Right renal pelvis (tissue), 4 donors: ENCODE results near the gene MYH13. TPM values are rescaled to one million over a fixed set of nuclear protein-coding genes. Genes with fewer than 3 reads are reported as not detected.

Experiments
- DNase-seq, 4 donors: peaks; one replicate each; pipeline ENCODE4 v3.0.0-alpha.2; 2013; ENCODE audit warnings: low read depth in 4 of 4, low spot score in 3 of 4, missing footprints in 1 of 4
- polyA plus RNA-seq, 4 donors: library from polyadenylated mRNA; unstranded; fragments of 120-200 nt; gene quantifications; one replicate each; pipeline ENCODE4 v1.2.1, GENCODE V29; 2013; ENCODE audit not compliant: insufficient read length in 4 of 4

Gene MYH13
- under 1 TPM; 0.17 to 0.25 (median 0.20) TPM for polyA plus RNA-seq

DNA sequence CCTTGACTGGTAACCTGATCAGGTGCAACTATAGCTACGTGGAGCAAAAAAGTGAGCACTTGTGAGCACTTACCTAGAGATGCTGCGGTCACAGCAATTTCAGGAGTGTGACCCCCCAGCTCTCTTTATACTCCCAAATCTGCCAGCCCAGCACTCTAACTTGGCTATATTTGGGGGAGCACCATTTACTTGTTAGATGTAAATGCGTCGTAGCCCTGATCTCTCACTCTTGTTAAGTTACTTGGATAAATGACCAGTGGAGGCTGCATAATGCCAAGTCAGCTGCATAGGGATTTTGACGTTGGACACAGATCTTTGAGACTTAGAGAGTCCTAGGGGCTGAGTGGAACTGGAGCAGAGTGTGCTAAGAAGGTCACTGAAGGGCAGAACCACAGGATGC lies at the start of gene MYH13:
MYH13 (minus strand) TSS at position 101 of the 400 bp plus-strand sequence. CDS start 8,476 bp downstream, outside the sequence.
- DNase-seq: no peak

DNA sequence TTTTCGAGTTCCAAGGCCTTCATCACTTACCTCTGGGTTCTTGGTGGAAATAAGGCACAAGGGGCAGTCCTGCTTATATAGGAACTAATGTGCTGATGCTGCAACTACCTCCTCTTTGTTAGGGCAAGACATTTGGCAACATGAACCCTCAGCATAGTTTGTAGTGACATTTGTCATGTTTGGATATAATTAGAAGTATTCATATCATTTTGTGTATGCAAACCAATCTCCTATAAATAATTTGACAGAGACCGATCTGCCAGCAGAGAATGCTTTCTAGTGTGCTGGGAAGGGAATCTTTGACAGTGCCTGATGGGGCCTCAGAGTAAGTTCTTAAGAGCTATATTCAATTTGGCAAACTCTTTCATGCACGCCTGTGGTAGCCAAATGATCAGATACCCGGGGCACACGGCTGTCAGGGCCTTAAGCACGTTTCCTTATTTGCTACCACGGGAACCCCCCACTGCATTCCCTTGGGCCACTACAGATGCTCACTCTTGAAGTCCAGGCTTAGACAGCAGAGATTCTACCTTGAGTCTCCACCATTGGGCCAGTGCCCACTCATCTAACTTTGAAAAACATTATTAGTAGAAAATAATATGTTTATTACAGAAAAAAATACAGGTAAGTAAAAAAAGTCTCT lies 49.2 kb upstream of the MYH13 start, which contains the start of gene MYH8:
MYH8 (minus strand) TSS at position 51 of the 643 bp plus-strand sequence. CDS start 1,723 bp downstream, outside the sequence.
- no peak for DNase-seq

DNA sequence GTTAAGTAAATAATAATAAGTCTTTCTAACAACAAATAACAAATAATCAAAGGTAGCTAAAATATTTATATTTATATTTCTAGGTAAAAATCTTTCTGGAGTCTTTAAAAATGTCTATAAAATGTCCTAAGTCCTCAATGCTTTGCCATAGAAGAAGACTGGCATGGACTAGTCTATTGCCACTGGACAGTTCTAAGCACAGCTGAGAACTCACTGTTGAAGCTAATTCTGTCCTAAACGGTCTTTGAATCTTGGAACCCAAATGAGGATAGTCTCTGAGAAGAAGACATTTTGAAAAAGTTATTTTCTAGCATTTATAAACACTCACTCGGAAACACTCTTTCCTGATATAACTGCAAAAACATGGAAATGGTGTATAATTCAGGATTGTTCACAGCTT lies 48.4 kb upstream of the MYH13 start:
- no peak for DNase-seq

DNA sequence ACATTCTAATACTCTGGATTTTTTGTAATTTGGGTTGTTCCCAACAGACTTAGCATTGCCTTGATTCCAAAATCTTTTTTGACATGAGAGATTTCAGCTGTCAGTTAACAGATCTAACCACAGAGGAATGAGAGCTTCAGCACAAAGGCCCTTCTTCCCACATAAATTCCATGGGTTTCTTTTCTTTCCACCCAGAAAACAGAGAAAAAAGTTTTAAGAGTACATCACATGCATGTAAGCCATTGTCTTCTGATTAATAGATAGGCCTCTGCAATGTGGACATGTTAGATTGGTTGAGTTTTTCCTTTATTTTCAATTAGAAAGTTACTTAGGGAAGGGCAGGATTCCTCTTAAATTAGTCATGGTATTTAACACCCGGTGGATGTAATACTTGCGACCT lies 48.0 kb upstream of the MYH13 start:
- no peak for DNase-seq

DNA sequence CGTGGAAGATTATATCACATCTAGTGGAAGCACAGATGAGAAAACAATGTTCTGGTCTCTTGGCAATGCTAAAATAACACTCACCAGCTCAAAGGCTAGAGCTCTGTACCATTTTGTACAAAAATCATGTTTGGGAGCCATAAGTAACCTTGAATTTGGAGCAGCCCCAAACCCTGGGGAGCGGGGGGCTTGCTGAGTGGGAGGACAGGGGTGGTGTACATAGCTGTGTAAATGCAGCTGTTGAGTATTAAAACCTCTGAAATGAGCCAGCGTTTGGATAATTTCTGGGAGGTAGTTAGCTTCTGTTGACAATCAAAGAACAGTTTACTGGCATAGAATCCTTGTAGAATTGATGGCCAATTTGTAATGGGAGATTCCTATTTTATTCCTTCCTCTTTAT lies 44.6 kb upstream of the MYH13 start:
- no peak for DNase-seq

DNA sequence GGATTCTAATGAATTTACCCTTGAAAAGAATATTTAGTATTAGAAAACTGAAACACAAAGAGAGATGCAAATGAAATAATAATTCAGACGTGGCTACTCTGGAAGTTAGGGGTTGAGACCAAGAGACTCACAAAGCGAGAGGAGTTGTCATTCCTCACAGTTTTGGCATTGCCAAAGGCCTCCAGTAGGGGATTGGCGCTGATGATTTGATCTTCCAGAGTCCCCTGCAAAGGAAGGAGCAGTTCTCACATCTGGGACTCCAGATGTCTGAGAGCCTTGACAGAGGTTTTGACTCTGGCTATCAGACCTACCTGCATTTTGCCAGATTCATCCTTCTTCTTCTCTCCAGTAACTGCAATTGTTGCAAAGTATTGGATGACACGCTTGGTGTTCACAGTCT lies 42.4 kb upstream of the MYH13 start:
- no peak for DNase-seq

DNA sequence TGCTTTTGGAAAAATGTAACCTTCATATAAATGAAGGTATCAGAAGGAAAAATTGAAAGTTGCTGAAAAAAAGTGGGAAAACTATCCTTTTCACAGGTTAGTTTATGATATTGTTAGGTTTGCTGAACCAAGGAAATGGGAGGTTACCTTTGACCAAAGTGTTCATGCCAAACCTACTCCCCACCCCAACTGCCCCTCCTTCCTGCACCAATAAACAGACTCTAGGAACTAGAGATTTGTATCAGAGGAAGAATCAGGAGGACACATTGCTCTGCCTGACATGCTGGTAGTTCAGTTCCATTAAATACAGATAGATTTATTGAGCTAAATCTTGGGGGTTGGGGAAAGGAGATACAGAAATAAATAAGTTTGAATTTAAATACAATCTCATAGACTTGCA lies 30.8 kb upstream of the MYH13 start:
- no peak for DNase-seq

DNA sequence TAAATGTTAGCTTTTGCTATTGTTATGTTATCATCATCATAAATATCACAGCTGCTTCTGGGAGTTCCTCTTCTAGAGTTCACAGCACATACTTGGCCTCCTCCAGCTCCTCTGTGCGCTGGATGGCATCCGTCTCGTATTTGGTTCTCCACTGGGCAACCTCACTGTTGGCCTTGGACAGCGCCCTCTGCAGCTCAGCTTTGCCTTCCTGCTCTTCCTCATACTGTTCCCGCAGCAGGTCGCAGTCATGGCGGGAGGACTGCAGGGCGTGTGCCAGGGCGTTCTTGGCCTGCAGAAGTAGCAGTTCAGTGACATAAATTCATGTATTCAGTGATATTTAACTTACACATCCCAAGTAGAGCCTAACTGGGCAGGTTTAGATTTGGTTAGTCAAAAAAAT lies 25.5 kb upstream of the MYH13 start:
- DNase-seq: no peak

DNA sequence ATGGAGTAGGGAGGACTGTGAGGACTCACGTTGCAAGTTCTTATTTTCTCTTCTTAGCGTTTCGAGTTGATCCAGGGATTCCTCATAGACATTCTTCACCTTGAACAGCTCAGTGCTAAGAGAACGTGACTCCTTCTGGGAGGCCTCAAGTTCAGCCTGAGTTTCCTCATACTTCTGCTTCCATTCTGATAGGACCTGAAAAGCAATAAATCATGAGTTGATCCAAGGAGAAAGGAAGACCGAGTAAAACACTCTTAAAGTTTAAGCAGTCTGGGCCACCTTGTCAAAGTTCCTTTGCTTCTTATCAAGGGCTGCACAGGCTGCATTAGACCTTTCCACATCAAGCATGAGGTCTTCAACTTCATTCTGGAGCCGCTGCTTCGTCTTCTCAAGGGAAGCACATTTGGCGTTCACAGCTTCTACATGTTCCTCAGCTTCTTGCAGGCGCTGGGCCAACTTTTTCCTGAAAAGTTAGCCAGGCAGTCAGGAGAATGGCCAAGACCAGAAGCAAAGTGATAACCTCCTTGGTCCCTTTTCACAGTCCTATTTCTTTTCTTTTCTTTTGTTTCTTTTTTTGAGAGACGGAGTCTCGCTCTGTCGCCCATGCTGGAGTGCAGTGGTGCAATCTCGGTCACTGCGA lies 23.8 kb upstream of the MYH13 start:
- DNase-seq: no peak

DNA sequence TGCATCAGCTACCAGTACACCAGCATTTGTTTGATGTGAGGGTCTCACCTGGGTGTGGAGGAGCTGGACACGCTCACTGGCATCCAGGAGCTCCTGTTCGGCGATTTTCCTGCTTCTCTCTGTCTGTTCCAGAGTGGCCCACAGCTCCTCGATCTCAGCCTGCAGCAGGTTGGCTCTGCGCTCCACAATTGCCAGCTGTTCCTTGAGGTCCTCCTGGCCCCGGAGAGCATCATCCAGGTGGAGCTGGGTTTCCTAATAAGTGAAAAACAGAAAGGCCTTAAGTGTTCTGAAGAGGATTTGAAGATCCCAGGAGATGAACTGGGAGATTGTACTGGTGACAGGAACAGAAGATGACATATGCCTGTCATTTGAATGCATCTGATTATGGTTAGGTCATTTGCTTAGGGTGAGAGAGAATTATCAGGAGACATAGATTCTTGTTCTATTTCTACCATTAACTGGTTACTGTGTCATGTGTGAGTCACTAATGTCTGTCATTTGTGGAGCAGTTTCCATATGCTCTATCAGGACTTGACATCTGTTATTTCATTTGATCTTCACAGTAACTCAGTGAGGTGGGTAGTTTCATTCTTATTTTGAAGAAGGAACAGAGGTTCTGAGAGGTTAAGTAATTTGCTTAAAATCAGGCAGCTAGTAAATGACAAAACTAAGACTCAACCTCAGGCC lies 21.5 kb upstream of the MYH13 start:
- no peak for DNase-seq

DNA sequence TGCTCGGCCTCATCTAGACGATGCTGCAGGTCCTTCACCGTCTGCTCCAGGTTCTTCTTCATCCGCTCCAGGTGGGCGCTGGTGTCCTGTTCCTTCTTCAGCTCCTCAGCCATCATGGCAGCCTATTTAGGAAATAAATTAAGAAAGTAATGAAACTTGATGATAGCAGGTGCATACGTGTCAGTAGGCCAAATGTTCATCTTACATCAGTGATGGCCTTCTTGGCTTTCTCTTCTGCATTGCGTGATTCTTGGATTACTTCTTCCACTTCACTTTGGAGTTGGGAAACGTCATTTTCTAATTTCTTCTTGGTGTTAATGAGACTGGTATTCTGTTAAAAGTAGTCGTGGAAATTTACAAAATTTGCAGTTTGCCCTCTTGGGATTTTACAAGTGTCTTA lies 20.1 kb upstream of the MYH13 start:
- DNase-seq: no peak

DNA sequence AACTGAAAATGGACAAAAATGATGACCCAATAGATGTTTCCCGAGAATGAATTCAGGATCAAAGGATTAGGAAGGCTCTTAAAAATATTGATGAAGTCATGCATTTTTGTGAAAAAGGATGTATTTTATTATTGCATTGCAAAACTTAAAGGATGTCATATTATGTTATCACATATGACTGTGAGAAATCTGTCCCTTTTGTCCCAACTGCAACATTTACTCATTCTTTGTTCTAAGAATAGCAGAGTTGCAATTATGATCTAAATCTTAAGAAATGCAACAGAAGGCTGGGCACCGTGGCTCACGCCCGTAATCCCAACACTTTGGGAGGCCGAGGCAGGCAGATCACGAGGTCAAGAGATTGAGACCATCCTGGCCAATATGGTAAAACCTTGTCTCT lies 13.1 kb upstream of the MYH13 start:
- DNase-seq: no peak

DNA sequence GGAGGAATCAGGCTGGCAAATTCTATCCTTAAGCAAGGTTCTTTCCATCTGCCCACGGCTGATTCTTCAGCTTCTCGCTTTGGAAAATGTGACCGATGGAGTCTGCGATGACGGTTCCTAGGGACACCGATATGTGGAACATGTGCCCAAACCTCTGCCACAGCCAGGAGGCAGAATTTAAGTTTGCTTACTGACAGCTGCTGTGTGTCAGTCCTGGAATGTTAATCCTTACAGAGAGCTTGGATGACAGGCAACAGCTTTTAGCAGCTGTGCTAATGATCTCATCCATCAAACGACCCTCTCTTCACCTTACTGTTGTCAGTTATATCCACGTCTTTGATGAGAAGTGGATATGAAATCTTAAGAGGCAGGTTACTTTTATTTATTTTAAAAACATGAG lies 11.4 kb upstream of the MYH13 start:
- DNase-seq: peak; percentile 38 to 54 (median 52)

DNA sequence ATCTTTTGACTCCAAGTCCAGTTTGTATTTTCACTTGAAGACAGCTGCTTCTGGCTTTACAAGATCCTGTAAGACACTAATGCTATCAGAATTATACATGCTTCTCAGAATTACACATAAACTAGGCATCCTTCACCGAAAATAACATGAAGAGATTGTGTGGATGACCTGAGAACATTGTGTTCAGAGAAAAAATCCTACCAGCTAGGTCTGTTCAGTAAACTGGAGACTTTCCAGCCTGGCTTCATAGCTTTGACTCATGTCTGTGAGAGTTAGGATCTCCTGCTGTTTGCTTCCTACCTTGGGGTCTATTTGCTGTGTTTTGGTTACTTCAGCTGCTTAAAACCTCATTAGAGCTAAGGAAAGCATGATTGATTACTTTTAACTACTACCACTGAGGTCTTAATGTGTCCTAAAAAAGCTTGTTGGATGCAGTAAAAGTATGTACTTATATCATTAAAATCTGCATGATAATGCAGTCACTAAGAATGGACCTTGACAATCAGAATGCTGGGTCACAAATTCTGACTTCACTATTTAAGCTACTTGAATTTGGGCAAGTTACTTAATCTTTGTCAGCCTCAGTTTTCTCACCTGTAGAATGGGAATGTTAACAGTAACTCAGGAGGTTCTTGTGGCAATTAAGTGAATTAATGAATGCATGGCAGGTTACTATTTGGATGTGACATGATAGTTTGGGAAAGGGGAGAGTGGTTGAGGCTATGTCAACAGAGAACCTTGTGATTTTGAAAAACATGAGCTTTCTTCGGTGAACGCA lies 8.0 kb upstream of the MYH13 start:
- no peak for DNase-seq

DNA sequence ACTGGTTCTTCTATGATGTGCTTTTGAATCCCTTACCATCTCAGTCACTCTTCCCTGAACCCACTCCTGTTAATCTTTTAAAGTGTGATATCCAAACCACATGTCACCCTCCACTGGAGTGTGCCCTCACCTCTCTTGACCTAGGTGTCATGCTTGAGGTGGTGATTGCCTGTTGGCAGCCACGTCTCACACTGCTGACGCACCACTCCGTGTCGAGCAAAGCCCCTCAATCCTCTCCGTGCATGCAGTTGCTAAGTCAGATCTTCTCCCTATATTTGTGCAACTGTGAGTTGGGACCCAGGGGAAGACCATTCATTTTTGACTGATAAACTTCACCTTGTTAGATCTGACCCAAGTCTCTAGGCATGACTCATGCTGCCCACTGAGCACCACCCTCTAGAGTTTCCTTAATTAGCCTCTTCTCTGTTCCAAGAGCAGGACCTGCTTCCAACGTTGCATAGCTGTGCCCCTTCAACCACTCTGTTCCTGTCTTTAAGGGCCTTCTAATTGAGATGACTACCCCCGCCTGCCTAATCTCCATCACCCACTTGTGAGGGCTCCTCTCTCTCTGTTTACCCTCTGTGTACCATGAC lies 2.7 kb downstream of the MYH13 start:
- no peak for DNase-seq

DNA sequence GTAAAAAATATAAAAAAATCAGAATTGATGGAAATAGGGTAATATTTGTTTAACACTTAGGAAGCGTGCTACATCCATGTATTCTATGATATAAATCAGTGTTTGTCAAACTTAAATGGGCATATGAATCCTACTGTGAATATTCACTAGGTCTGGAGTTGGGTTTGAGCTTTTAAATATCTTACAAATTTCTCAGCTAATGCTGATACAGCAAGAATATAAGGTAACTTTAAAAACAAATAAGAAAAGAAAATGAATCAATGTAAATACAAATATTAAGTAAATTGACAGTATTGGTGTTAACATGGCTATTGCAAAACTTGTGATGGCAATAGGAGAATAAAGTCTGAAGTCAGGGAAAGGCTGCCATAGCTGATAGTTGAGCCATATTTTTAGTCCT lies 3.6 kb downstream of the MYH13 start:
- DNase-seq: no peak

DNA sequence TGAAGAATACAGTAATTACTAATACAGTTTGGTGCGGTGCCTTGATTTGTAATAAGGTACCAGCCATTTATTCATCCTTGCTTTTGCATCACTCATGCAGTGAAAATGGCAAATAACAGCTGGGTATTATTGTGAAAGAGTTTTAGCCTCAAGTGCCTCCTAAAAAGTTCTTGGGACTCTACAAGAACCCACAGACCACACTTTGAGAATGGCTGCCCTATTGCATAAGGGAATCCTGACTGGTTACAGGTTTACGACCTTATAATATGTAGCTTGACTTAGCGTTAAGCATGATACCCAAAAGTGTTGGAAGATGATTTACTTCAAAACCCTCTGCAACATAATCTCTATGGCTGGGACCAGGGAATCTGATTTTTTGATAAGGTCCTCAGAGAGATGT lies 4.2 kb downstream of the MYH13 start:
- DNase-seq: no peak

DNA sequence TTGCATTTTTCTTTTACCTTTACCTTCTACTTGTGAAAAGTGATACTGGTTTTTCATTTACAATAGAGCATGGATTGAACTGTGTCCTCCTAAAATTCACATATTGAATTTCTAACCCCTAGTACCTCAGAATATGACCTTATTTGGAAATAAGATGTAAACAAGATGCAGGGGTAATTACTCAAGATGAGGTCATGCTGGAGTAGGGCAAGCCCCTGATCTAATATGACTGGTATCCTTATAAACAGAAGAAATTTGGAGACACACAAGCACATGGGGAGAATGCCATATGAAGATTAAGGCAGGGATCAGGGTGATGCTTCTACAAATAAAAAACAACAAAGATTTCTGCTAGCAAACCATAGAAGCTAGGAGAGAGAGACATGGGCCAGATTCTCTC lies 12.2 kb downstream of the MYH13 start:
- DNase-seq: no peak

DNA sequence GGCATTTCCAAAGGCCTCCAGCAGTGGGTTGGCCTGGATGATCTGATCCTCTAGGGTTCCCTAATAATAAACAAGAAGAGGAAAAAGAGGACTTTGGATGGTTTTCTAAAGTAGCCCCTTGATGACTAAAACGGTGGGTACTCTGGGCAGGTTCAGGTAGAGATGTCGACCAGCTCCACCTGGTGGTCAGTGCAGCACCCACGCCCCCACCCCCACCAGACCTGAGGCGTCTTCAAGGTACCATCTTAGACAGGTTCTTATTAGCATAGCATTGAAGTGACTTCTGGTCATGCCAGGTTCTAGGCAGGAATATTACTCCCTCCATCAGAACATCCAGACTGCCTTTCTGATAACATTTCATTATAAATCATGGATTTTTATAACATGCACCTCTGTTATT lies 15.0 kb downstream of the MYH13 start:
- DNase-seq: no peak

DNA sequence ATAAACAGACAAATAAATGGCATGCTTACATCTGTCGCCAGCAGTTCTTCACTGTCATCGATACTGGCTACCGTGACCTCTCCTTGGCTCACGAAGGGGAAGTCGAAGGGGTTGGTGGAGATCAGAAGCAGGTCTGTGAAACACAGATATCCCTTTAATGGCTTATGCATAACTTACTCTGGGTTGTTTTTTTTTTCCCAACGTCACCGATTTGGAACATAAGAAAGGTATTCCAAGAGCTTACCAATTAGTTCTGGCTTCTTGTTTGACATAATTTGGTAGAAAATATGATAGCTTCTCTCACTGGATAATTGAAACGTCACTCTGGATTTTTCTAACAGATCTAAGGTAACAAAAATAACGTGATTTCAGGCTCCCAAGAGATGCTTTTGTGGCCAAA lies 18.2 kb downstream of the MYH13 start:
- no peak for DNase-seq

DNA sequence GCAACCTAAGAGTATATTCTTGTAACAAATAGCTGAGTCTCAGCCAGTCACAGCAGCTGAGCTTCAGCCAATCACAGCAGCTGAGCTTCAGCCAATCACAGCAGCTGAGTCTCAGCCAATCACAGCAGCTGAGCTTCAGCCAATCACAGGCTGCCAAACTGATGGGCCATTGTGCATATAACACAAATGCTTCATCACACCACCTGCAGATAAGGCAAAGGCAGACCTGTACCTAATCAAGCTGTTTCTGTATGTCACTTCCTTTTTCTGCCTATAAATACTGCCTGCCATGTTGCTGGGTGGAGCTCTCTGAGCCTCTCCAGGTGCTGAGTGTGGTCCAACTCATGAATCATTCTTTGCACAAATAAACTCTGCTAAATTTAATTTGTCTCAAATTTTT lies 19.9 kb downstream of the MYH13 start:
- DNase-seq: no peak
